ENCODE data around the gene TERC.

TERC gene

DNA sequence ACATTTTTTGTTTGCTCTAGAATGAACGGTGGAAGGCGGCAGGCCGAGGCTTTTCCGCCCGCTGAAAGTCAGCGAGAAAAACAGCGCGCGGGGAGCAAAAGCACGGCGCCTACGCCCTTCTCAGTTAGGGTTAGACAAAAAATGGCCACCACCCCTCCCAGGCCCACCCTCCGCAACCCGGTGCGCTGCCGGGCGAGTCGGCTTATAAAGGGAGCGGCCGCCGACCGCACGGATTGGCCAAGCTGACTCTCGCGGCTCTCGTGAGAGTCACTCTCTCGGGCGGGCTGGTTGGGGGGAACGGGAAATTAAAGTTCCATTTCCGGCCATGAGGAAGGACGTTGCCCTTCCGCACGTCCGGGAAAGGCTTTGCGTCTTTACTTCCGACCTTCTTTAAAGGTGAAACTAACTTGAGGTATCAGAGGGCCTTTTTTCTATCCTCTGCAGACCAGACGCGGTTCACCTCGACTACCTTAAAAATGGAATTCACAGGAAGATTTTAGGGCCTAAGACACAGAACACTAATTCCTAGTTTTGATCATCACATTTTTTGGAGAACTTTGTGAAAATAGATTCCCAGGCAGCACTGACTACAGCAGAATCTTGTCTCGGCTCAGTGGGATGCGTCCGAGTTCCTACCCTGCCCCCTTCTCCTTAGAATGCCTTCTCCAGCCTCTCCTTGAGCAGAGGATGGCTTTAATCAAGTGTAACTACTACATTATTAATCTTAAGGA is at the start of gene TERC:
TERC (minus strand) TSS at position 179 of the 731 bp plus-strand sequence.
- peak; percentile 92 for DNase-seq (ENCODE audit: low spot score)

DNA sequence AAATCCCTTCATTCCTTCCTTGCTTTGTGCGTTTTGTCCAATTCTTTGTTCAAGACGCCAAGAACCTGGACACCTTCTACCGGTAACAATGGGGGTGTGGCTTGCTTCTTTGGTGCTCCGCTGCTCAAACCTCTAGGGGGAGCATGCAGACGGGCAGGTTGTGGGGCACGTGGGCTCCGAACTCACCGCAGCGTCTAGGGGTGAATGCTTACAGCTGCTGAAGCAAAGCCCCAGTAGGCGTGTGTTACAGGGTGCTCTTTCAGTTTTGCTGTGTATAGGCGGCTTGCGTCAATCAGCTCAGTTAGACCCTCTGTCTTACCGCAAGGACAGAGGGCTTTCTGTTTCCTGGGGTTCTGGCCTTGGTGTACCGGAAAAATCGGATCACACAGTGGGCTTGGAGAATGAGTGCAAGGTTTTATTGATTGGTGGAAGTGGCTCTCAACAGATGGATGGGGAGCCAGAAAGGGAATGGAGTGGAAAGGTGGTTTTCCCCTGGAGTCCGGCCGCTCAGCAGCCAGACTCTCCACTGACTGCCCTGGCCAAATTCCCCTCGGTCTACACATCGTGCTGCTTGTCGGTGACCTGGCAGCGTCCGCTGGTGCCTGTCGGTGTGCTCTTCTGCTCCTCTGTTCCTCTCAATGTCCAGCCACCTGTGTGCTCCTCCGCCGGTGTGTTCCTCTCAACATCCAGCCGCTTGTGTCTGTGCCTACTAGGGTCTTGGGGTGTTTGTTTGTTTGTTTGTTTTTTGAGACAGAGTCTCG is 49.1 kb upstream of the TERC start:
- no peak for DNase-seq (ENCODE audit: low spot score)

DNA sequence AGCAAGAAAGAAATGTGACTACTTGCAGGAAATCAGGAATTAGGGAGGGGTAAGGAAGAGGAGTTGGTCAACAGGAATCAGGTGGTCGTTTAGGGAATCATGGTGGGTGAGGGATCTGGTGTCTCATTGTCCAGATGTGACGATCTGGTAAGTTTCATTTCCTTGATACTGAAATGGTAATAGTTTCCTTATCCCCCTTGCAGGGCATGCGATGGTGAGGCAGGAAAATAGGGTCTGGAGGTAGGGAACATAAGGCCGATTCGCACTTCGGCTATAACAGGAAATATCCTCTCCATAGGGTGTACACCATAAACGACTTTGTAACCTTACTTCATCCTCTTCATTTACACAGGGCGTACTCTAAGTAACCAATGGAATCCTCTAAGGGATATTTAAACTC is 48.4 kb upstream of the TERC start:
- no peak for DNase-seq (ENCODE audit: low spot score)

DNA sequence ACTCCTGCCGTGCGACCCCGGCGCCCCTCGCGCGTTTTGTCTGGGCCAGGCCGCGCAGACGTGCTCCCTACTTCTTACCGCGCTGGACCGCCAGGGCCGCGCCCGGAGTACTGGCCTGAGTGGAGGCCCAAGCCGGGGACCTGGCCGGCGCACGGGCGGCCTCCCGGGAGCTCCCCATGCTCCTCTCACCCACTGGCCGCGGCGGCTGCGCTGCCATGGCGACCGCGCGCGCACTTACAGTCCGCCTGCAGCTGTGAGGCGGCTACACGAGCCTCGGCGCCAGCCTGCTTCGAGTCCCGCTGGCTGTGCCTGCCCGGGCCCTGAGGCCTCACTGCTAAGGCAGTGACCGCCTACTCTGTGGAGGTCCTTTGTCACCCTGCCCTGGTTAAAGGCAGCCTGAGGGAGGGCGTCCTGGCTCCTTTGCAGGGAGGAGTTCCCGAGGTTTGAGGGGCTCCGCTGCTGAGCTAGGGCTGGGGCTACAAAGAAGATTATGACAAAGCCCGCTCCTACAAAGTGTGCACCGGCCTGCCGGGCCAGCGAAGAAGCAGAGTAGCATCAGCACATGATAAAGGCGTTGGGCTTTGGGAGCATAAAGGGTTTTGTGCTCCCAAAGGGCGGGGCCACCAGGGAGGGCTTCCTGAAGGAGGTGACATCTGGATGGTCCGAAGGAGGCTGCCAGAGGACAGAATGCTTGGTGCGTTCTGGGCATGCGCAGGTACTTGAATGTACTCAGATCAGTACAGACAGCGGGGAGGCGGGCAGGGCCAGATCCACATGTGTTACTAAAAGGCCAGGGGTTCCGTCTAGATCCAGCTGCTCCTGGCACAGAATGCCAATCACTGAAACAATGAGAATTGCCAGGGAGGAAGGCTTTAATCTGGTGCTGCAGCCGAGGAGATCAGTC is 47.7 kb upstream of the TERC start, which contains the start of the genes LRRC34 and LRRIQ4:
LRRC34 (minus strand) TSS at position 573 of the 904 bp plus-strand sequence; CDS start at position 217, 356 bp downstream.
LRRIQ4 (plus strand) TSS at position 539 of the 904 bp plus-strand sequence. CDS start 9,052 bp downstream, outside the sequence.
- peak; percentile 82 for DNase-seq (ENCODE audit: low spot score)

DNA sequence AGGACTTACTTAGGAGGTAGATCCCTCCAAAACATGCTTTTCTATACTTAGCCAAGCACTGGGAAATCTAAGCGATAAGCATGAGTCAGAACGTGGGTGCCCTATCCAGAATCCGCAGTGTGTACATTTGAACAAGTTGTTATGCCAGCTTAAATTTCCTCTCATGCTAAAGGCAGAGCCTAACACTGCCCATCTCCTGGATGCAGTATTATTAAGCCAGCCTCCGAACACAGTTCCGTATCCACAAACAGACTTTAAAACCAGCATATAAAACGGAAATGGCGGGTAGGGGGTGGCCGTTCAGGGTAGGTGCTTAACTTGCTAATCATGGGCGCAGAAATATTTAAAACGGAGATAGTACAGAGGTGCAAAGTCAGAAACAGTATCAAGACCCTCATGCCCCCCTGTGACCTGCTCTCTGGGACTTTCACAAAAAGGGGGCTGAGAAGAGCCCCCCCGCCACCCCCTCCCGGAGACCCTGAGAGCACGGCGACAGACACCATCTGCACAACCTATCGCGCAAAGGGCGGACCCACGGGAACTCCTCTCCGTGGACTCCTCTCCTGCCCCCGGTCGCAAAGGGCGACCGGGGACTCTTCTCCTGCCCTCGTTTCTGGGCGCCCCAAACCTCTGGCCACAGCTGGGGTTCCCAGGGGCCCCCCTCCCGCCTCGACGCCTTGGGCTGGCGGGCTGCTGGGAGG is 46.9 kb upstream of the TERC start:
- peak; percentile 44 for DNase-seq (ENCODE audit: low spot score)

DNA sequence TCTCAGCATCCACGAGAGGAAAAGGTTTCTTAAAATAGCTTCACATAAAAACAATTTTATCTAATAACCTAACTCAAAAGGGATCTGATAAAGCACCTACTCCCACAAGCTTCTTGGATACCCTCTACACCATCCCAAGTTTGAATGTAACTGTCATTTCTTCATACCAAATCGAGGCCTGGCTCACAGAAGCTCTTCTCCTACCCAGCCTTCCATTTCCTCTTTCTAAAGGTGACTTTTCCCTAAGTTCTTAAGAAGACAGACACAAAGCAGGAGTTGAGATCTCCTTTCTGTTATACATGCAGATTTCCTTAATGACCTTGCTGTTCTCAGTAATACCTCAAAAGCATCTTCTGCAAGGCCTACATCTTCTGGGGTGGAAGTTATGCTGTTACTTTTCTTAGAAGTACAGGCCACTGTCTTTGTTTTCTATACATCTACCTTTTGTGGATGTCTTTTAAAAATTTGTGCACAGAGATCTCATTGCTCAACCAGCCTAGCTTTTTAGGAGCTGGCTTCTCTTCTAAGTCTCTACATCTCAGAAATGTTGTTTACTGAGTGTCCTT is 44.5 kb upstream of the TERC start:
- DNase-seq (ENCODE audit: low spot score), result no peak

DNA sequence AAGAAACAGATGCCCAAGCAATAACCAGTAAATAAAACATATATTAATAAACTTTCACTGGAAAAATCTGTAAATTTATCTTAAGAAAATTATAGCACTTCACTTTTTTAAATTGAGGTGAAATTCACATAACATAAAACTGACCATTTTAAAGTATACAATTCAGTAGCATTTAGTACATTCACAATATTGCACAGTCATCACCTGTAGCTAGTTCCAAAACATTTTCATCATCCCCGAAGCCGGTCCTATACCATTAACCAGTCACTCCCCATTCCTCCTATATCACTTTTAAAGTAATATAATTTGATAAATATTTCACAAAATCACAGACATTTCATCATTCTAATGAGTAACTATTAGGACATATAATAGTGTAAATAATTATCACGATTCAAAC is 39.8 kb upstream of the TERC start:
- DNase-seq (ENCODE audit: low spot score), result no peak

DNA sequence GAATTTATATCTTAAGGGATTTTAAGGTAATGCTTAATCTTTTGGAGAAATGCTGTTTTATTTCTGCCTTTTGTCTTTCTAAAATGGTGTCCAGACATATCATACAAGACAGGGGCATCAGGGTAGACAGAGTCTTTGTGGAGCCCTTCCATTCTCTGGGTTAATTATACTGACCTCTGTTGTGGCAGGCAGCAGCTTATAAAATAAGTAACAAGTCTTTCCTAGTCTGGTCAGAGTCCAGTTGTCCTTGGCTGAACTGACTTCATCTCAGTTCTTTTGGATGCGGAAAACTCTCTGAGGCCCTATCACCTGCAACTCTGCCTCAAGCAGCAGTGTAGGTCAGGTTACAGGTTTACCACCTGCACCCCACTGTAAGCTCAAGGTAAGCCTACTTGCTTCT is 27.5 kb upstream of the TERC start:
- no peak for DNase-seq (ENCODE audit: low spot score)

DNA sequence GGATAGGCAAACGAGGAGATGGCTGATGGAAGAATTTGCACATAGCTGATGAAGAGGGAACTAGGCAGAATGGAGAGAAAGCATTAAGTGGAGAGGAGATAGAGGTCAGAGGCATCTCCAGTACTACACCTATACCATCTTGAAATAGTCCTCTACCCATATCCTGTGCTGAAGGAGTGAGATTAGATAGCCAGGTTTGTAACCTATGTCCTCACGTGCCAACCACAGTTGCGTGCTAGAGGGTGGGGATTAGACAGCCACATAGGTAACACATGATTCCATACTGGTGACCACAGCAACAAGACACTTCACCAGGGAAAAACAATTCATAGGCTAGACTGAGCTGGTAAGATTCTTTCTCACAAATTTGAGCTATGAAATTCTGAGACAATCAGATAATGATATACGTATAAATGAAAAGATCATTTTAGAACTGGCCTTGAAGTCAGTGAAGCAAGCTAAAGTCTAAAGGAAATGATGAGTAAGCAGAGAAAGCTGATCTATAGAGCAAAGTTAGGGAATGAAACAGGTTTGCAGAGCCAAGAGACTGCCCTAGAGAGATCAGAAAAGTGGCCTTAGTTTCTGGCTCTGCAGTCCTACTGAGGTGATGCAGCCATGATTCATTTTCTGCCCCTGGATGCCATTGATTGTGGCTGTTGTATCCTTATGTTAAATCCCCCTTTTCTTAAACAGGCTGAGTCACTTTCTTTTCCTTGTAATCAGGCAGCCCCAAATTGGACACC is 26.0 kb upstream of the TERC start:
- DNase-seq (ENCODE audit: low spot score), result no peak

DNA sequence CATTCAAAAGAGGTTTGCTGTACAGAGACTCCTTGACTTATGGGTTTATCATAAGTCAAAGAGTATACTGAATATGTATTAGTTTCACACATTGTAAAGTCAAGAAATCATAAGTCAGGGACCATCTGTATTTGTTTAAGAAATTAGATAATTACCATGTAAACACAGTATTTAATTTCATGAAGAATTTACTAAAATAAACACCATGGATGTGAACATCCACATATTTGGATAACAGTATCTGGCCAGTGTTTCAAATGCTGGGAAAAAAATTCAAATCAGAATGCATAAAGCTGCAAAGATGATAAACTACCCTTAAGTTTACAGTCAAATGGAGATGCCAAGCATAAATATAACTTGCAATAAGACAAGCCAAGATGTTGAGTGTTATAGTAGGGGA is 25.4 kb upstream of the TERC start:
- DNase-seq (ENCODE audit: low spot score), result no peak

DNA sequence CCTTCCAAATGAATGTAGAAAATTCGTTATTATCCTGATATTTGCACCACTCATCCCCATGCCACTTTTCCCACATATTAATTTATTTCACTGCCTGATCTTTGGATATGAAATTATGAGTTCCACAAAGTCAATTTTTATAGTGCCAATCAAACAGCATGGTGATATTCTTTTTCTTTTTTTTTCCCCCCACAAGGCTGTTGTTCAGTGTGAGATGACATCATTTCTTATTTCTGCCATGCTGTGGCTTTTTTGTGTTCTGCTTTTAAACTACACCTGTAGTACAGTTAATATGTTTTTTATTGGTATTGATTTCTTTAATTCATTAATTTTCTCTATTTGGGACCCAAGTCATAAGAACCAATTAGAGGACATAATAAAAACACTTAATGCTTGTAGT is 22.9 kb upstream of the TERC start:
- no peak for DNase-seq (ENCODE audit: low spot score)

DNA sequence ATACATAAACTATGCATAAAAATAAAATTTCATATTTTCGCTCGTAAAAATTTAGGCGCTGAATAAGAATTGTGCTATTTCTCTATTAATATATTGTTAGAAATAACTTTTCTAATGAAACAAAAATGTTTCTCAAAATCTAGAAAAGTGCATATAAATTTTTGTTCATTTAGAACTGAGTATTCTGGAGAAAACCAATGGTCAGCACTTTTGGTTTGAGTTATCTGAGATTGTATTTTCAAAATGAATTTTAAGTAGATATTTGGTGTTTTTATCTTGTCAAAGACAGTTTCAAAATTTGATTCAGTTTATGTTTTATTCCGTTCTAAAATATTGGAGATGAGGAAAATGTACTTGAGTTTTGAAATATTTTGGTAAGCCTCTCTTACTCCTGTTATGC is 22.3 kb upstream of the TERC start:
- no peak for DNase-seq (ENCODE audit: low spot score)

DNA sequence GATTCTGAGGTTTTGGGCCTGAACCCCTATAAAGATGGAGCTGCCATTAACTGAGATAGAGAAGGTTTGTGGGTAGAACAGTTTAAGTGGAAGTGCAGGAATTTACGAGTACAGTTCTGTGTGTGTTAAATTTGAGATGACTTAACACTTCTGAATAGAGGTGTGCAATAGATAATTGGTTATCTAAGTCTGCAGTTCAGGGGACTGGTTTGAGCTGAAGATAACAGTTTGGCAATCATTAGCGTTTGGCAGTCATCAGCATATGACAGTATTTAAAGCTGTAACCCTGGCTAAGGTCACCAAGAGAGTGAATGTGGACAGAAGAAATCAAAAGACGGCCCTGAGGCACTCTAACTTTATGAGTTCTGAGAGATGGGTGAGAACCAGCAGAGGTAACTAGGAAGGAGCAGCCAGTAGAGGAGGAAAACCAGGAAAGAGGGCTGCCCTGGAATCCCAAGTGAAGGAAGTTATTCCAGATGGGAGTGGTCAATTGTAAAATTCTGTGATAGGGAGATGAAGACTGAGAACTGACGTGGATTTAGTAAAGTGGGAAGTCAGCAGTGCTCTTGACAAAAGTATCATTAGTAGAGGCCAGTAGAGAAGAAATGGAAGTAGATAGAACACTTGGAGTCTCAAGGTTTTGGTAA is 16.5 kb upstream of the TERC start:
- DNase-seq (ENCODE audit: low spot score), result no peak

DNA sequence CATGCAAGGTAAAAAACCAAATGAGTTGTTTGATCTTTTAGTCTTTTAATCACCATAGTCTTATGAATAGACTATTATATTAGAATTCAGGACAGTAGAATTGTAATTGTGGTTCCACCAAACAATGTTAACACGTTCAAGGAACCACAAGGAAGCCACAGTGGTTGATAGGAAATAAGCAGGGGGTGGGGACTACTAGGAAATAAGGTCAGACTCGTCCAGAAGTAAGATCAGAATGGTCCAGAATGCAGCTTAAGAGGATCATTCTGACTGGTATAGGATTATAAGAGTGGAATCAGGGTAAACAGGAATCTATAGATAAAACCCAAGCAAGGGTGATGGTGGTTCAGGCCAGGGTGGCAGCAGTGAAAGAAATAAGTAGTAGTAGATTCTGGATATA is 15.9 kb upstream of the TERC start:
- no peak for DNase-seq (ENCODE audit: low spot score)

DNA sequence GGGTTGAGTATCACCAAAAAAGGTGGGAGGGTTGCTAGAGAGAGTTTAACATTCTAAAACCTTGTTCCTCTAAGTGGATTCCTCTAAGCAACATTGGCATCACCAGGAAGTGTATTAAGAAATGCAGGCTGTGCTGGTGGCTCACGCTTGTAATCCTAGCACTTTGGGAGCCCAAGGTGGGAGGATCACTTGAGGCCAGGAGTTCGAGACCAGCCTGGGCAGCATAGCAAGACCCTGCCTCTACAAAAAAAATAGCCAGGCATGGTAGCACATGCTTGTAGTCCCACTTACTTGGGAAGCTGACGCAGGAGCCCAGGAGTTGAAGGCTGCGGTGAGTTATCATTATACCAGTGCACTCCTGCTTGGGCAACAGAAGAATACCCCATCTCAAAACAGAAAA is 13.0 kb upstream of the TERC start:
- DNase-seq (ENCODE audit: low spot score), result no peak

DNA sequence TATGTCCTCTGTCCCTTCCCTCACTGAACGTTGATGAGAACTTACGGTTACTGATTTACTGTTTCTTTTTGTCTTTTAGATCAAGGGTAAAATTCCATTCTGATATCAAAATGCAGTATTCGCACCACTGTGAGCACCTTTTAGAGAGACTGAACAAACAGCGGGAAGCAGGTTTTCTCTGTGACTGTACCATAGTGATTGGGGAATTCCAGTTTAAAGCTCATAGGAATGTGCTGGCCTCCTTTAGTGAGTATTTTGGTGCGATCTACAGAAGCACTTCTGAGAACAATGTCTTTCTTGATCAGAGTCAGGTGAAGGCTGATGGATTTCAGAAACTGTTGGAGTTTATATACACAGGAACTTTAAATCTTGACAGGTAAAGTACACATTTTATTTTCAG is 9.3 kb upstream of the TERC start:
- no peak for DNase-seq (ENCODE audit: low spot score)

DNA sequence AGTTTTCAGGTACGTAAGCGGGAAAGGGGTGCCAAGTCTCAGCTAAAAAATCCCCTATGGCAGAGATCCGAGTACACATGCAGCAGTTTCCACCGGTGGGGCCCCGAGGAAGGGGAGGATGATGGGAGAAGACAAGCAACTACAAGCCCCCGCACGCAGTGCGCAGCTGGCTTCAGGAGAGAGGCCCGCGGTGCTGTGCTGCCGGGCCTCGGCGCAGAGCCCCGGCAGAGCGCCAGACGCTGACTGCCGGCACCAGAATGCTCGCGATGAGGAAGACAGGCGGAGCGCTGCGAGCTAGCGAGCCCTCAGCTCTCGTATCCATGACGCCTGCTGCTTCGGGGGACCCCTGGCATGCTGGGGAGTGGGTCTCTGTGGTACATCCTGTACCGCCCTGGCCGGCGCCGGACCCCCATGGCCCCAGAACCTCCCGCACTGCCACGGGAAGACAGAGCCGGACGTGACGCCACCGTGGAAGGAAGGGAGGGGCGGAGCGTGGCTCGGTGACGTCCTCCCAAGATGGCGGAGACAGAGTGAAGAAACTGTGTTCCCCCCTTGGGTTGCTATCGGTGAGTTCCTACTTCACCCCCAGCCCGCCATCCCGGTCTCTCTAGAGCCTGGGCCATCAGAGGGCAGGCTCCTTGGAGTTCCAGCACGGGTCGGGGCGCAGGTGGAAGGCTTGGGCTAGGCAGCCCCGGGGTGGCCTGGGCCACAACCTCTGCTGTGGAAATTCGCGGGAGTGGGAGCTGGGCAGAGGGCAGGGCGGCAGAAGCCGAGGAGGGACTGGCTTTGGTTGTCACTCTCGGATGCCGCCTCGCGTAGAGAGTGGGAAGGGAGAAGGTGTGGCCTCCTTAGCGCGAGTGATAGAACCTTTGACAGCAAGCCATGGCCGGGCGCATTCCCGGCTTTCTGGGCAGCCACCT is 8.3 kb upstream of the TERC start, which contains the start of gene MYNN:
MYNN (plus strand) TSS at position 500 of the 920 bp plus-strand sequence. CDS start 900 bp downstream, outside the sequence.
- peak; percentile 81 for DNase-seq (ENCODE audit: low spot score)

DNA sequence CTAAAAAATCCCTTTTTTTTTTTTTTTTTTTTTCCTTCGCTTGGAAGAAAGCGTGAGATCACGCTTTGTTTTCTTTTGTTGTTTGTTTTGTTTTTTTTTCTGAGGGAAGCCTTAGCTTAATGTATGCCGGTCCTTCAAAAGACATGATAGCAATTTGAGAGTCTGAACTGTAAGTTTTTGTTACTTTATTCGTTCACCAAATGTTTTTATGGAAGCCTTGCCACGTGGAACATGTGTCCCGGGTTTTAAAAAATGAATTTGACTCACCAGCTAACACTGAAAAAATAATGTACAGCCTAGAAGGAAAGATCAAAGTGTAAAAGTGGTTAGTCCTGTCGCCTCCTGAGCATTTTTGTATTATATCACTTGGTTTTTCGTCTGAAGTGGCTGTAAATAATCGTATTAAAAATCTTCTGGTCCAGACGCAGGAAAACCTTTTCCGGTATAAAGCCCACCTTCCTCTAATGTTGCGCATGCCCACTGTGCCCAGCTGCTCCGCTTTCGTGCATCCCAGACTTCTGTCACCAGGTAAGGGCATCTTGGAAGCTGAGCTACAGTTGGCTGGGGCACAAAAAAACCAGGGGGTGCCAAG is 7.5 kb upstream of the TERC start:
- DNase-seq (ENCODE audit: low spot score), result peak; percentile 61
